ENCODE measurements around the gene ZNF254.

GRCh38 chr19:24074720-24075454, 12.1 kb upstream of the ZNF254 start:
- TF ChIP-seq CTCF (IDR thresholded peaks at IDR 0.05) (no peak), POLR2A (IDR thresholded peaks at IDR 0.05) (no peak)

Data from lower leg skin (tissue), 3 donors.